ENCODE results near the gene CYSLTR1. TPM values are rescaled to one million over a fixed set of nuclear protein-coding genes. Genes with fewer than 3 reads are reported as not detected.
"Not testable (repeated sequence)": the region's sequence is repeated elsewhere in the genome, so short reads cannot be mapped to it uniquely, and the experiment has no call there.

The CYSLTR1 gene
- total and polyA plus RNA-seq, 9 donors, result 0.18 to 3.9 (median 0.48) TPM

DNA sequence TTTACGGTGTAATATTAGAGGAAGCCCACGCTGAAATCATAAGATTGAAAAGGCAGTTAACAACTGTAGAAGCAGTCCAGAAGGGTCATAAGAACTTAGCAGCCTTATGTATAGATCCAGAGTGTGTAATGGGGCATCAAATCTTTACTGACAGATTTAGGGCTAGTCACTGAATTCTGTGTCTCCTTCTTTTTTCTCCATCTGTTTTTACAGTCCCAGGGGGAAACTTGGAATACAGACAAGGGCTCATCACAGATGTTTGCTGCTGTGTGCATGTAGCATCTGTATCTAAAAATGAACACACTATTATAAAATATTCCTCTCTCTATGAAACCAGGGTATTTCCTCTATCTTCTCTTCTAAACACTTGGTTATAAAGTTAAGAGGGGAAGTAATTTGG, 43.9 kb downstream of the CYSLTR1 start:
- Histone ChIP-seq H3K4me3 (no peak overlapping the region), H3K4me1 (ENCODE audit: insufficient read depth) (no peaks in the 10 kb centered on the region), H3K27ac (no peak overlapping the region), H3K9me3 (no peaks in the 10 kb centered on the region), H3K36me3 (no peaks in the 10 kb centered on the region), H3K27me3 (no peaks in the 10 kb centered on the region)
- DNase-seq, result no peak
- no peak for TF ChIP-seq CTCF (IDR thresholded peaks at IDR 0.05)
- TF ChIP-seq POLR2A (IDR thresholded peaks at IDR 0.05), result no peak
- TF ChIP-seq EP300 (IDR thresholded peaks at IDR 0.05), result no peak
- 46 to 47% (median 47%) methylated on average over 2 of the region's 2 CpGs for WGBS, 3 donors
- intact Hi-C loops (cut with DNase I), result no loop called here

DNA sequence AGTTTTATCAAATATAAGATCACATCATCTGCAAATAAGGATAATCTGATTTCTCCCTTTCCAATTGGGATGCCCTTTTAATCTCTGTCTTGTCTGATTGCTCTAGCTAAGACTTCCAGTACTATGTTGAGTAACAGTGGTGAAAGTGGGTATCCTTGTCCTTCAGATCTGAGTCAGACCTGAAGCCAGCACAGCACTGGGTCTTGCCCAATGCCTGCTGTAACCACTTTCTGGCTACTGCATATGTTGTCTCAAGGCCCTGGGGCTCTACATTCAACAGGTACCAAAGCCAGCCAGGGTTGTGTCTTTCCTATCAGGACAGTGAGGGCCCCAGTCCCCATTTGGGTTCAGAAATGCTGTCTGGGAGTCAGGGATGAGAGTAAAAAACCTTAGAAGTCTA, 90.3 kb downstream of the CYSLTR1 start:
- no peaks in the 10 kb centered on the region for H3K4me1 ChIP-seq (ENCODE audit: insufficient read depth)
- DNase-seq, result no peak
- no peaks in the 10 kb centered on the region for H3K9me3 ChIP-seq
- H3K27me3 ChIP-seq, result no peaks in the 10 kb centered on the region
- no peak for TF ChIP-seq POLR2A (IDR thresholded peaks at IDR 0.05)
- TF ChIP-seq EP300 (IDR thresholded peaks at IDR 0.05), result no peak
- TF ChIP-seq CTCF (IDR thresholded peaks at IDR 0.05), result no peak
- intact Hi-C loops (cut with DNase I), result no loop called here
- H3K4me3 ChIP-seq, result no peak overlapping the region
- no peak overlapping the region for H3K27ac ChIP-seq
- no peaks in the 10 kb centered on the region for H3K36me3 ChIP-seq

- H3K4me3 ChIP-seq; intact Hi-C loops (cut with DNase I); H3K27me3 ChIP-seq; H3K9me3 ChIP-seq; H3K27ac ChIP-seq; DNase-seq; H3K4me1 ChIP-seq (ENCODE audit: insufficient read depth); H3K36me3 ChIP-seq: not testable (repeated sequence)
These were observed 101.4 kb downstream of the CYSLTR1 start for GRCh38 chrX:78226047-78226446.

Other genes with a start within 250 kb of the CYSLTR1 start
- gene PGK1, start 223.4 kb downstream of the CYSLTR1 start, total RNA-seq, result 100 to 1,000 TPM in 6 of 7 donors, 10 to 100 TPM in 1; 73.6 to 216 (median 132) TPM
- 100 to 1,000 TPM in 1 of 2 donors, 10 to 100 TPM in 1; 72.5 to 251 TPM for gene PGK1, start 223.4 kb downstream of the CYSLTR1 start, polyA plus RNA-seq
- 10 to 100 TPM; 15.0 to 26.9 (median 18.3) TPM for gene TAF9B, start 188.0 kb downstream of the CYSLTR1 start, total RNA-seq
- 10 to 100 TPM; 14.3 to 22.9 TPM for gene TAF9B, start 188.0 kb downstream of the CYSLTR1 start, polyA plus RNA-seq